8988T (cell line): ENCODE measurements around the gene TNRC18.

ENCODE experiments used
- DNase-seq: peaks from one replicate; pipeline ENCODE4 v3.0.0; 2011

Gene TNRC18

DNA sequence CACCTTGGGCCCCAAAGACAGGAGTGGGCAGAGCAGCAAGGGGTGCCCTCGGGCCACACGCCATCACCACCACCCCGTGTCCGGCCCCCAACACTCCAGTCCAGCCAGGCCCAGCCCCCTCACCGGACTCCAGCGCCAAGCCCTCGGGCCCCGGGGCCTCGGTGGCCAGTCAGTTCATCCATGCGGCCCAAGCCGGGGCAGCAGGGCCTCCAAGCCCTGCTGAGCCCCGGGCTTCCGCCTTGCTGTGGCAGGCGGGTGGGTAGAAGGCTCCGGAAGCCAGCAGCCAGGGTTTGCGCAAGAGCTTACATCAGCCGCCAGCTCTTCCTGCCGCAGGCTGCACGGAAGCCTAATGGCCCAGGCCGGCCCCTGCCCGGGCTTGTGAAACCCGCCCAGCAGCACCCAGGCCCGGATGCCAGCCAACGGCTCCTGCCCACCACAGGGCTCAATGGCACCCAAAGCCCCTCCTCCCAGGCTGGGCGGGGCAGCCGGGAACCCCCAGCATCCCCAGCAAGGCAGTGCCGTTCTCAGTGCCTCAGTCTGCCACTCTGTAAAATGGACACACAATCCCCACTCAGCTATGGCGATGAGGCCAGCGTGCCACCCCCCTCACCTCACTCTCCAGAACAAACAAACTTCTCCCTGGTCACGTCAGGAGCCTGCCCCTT is 26.5 kb downstream of the TNRC18 start:
- DNase-seq = peak; percentile 99

DNA sequence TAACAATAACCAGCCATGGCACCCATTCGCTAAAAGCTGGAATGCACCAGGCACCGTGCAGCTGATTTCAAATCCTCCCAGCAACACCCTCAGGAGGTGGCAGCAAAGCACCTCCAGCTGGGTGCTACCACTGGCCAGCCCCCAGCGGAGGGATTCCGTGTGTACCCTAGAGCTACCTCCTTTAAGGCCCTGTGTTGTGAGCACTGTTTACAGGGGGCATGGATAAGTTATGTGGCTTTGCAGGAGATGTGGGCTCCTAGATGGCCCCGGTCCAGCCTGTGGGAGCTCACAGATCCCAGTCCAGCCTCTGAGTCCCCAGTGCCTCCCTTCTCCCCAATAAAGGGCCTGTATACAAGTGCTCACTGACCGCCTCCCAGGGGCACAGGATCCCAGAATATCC is 27.1 kb downstream of the TNRC18 start:
- DNase-seq = no peak

DNA sequence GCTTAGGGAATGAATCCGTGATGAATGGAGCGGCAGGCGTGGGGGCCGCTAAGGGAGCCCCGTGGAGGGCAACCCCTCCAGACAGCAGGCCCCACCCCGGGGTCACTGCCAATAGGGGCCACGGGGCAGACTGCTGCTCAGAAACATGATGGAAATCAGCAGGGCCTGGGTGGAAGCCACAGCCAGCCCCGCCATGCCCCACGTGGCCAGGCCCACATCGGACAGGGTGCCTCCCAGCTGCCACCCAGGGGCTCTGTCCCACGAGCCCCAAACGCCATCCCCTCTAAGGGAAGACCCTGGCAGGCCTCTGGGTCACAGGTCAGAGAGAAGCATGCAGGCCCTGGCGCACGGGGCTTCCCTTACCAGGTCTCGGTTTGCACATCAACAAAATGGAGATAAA is 28.4 kb downstream of the TNRC18 start:
- DNase-seq = no peak

DNA sequence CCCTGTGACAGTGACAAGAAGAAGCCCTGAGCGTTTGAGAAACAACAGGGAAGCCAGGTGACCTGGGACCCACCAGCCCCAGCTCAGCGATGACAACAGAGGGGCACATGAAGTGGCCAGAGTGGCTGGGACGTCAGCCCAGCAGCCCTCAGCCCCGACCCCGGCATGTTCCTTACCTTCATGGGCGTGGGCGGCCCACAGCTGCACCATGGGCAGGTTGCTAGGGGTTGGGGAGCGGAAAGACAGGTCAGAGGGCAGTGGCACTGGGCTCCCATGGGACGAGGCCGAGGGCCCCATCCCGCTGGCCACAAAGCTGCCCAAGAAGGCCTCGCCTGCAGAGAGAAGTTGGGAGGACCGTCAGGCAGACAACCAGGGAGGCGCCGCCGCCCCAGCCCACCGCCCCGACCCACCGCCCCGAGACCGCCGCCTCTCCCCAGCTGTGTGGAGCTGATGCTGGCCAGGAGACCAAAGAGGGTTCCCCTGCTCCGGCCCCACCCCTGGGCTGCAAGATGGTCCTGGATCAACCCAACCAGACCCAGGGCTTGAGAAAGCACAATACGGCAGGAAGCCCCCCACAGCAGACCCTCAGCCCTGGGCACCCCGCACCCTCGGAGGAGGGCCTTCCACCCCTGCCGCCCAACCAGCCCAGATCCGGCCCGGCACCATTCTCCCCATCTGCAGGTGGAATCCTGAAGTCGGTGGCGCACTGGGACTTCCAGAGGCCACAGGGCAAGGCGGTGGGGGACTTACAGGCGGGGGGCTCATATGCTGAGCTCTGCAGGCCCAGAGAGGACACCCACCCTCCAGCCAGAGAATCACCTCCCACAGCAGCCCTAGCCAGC is 29.1 kb downstream of the TNRC18 start:
- no peak for DNase-seq

DNA sequence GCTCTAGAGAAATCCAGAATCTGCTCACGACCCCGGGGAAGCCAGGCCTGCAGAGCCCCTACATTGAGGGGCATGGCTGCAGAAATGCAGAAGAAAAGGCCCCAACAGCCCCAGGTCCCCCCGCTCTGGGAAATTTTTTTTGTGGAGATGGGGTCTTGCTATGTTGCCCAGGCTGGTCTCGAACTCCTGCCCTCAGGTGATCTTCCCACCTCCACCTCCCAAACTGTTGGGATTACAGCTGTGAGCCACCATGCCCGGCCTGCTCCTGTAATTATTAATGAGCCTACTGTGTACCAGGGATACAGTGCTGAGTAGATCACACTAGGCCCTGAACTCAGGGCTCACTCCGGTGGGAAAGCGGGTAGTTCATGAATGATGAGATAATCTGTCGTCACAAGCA is 29.9 kb downstream of the TNRC18 start:
- DNase-seq = no peak

DNA sequence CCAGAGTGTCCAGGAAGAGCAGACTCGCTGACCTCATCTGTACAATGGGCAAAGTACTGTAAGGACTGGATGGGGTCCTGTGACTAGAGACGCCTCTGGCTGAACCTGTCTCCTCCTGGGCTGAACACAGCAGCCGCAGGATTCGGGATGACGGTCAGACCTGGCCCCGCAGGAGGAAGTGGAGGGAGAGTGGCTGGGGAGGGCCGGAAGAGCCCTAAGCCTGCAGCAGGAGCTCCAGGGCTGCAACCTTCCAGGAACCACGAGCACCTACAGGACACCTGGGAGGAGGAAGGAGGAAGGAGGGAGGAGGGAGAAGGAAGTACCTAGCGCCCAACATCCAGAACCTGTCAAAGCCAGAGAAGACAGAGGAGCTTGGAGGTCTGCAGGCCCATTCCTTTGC is 30.3 kb downstream of the TNRC18 start:
- DNase-seq = no peak

DNA sequence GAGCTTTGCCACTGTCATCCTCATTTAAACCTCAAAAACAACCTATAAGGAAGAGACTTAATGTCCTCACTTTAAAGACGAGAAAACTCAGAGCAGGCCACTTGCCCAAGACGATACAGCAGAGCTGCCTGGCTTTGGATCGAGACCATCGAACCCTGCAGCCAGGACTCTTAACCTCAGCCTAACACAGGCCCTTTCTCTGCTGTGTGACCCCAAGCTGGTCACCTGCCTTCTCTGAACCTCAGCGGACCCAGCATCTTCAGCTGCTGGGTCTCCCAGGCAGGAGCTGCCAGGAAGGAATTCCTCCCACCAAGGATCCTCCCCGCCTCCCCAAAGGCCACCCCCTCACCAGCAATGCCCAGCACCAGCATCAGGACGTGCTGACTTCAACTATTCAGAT is 32.7 kb downstream of the TNRC18 start:
- no peak for DNase-seq

DNA sequence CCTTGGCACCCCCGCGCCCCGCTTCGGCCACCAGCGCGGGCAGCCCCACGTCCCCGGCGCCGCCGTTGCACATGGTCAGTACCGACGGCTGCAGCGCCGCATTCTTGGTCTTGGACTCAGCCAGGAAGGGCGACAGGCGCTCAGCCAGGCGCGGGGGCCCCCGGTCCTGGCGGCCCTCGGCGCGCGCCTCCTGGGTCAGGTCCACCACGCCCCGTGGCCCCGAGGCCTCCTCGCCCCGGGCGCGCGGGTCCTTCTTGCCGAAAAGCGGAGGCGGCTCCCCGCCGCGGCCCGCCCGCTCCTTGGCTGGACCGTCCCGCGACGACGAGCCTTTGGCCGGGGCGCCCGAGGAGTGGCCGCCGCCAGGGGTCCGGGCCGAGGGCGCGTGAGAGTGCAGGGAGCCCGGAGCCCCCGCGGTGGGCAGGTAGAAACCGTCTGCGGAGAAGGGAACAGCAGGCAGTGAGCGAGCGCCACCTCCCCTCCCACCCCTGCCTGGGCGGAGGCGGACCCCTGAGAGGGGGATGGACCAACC is 34.7 kb downstream of the TNRC18 start:
- no peak for DNase-seq

DNA sequence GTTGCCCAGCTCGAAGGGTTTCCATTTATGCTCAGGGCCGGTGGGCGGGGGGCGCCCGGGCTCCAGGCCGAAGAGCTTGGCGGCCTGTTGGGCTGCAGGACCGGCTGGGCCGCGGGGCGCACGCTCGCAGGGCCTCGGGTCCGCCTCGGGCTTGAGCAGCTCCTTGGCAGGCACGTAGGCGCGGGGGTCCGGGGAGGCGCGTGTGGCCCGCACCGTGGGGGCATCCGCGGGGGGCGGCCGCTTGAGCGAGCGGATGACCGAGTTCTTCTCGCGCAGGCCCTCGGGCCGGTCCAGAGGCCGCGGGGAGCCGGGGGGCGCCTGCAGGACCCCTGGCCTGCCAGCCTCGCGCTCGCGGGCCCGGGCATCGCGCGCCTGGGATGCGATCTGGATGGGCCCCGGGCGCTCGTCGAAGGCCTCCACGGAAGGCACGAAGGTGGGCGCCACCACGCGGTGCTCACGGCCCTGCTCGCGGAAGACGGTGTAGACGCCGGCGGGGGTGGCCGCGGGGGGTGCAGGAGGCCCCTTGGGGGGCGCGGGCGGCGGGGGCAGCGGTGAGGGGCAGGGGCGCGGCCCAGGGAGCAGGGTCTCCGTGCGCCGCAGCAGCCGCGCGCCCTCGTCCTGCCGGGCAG is 35.2 kb downstream of the TNRC18 start:
- DNase-seq = no peak

DNA sequence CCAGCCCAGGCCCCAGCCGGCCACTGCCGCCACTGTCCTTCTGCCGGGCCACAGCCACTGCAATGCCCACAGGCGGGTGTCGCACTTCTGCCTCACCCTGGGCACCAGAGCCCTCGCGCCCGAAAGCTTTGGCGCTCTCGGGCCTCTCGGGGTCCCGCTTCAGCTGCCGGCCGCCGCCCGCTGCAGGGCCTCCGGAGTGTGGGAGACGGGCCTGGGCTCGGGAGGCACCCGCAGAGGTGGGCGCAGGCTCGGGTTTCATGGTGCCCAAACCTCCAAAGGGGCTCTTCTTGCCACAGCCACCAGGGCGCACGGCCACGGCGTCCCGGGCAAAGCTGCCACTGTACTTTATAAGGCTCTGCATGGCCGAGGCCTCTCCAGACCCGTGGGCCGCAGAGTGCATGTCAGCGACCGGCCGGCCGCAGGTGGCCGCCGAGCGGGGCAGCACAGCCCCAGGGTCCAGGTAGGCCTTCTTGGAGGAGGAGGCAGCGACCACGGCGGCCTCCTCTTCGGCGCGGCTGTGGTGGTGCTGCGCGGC is 35.9 kb downstream of the TNRC18 start:
- DNase-seq = no peak

DNA sequence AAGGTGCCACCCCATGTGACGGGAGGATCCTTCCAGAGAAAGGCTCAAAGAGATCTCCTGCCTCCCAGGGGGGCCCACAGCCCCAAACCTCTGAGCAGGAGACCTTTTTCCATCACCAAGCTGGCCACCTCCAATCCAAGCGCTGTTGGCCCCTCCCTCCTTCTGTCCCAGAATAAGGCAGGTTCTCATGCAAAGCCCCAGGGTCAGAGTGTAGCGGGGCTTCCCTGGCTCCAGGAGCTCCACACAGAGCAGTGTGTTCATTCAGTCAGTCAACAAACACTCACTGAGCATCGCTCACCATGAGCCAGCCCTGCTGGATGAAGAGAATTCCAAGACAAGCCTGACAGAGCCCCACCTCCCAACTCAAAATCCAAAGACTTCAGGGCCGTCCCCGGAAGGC is 39.0 kb downstream of the TNRC18 start:
- DNase-seq = peak; percentile 25

DNA sequence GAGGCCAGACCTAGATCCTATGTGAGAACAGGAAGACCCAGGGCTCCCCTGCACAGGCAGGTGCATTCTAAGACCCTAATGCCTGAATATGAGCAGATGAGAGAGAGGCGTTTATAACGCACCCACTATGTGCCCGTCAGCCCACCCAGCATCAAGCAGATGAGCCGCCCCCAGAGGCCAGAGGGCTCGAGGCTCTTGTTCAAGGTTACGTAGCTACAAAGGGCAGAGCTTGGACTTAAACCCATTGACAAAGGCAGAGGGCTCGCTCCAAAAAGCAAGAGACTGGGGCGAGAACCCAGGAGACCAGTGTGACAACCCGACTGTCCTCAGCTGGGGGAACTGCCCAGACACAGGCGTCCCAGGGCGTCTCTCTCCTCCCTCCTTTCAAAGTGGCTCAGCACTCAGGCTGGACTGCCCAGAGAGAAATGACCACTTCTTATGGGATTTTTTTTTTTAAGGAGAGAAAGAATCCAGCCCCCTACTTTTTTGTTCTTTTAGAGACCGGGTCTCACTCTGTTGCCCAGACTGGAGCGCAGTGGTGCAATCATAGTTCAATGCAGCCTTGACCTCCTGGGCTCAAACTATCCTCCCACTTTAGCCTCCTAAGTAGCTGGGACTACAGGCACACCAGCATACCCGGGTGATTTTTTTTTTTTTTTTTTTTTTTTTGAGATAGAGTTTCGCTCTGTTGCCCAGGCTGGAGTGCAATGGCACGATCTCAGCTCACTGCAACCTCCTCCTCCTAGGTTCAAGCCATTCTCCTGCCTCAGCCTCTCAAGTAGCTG is 40.1 kb downstream of the TNRC18 start:
- no peak for DNase-seq

DNA sequence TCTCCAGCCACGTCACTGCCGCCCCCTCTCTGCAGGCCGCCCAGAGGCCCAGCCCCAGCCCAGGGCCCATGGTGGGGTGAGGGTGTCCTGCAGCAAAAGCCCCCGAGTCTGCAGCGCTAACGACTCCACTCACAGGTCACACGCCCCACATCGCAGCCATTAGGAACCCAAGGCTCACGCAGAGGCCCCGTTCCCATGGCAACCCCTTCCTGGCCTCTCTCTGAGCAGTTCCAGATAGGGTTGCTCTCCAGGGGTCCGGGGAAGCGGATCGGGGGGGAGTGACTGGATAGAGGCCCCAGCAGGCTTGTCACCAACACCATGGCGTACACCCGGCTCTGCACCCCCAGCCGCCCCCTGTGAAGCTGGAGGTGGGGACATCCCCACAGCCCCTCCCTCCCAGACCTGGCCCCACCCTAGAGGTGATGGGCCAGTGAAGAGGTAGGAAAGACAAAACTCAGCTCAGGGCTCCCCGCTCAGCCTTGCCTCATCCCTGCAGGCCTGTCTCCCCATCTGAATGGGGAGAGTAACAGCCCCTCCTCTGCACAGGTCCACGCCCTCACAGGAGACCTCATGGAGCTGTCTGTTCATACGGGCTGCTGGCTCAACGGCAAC is 41.2 kb downstream of the TNRC18 start:
- no peak for DNase-seq

DNA sequence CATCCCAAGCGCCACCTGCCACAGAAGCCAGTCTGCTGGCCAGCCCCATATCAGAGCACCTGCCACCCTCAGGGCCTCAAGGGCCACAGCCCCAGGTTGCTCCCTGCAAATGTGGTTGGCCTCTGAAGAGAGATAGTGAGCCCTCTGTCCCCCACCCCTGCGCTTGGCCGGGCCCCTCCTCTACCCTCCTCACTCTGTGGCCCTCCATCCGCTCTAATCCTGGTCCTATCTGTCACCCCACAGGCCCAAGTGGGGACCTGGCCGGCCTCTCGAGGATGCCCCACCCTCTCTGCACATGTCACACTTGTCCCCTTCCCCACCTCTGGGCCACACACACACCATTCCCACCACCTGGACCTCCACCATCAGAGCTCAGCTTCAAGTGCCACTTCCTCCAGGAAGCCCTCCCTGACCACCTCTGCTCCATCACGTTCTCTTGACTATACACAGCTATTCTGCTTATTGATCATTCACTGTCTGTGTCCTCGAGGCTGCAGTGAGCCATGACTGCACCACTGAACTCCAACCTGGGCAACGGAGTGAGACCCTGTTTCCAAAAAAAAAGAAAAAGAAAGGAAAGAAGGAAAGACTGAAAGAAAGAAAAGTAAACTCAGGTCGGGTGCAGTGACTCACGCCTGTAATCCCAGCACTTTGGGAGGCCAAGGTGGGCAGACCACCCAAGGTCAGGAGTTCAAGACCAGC is 42.4 kb downstream of the TNRC18 start:
- DNase-seq = no peak

DNA sequence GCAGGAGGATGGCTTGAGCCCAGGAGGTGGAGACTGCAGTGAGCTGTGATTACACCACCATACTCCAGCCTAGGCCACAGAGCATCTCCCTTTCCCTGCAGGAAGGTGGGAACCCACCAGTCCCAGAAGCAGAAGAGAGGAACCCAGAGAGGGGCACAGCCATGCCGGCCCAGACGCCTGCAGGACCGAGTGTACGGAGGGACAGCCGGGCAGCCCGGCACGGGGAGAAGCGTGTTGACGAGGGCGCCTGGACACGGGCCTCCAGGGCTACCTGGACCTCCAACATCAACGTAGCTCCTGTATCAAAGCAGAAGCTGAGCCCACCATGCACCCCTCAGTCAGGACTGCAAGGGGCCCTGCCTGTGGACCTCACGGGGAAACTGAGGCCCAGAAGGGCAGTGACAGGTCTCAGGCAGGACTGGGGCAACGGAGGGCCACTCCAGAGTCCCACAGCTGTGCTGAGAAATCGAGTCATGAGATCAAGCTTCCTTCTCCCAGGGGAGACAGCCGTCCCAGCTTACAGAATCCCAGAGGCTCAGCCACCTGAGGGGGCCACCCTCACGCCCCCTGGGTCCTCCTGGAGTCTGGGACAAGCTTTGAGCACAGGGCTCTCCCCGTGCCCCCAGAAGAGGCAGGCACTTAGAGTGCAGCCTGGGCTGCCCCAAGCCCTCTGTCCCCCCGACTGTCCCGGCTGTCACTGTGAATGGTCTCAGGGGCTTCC is 43.1 kb downstream of the TNRC18 start:
- DNase-seq = no peak

DNA sequence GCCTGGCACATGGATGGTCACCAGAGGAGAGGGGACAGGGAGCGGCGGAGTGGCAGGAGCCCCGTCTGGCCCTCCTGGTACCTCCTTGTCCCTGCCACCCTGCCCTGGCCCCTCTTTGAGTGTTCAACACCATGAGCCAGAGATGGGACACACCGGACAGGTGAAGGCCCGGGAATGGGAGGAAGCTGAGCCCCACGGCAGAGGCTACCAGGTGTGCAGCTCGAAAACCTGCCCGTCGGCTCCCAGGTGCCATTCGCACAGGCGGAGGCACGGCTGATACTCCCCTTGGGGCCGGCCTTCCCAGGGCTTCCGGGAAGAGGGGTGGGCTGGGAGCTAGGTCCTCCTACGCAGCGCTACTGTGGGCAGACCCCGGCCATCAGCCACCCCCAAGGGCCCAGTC is 44.1 kb downstream of the TNRC18 start:
- DNase-seq = no peak

DNA sequence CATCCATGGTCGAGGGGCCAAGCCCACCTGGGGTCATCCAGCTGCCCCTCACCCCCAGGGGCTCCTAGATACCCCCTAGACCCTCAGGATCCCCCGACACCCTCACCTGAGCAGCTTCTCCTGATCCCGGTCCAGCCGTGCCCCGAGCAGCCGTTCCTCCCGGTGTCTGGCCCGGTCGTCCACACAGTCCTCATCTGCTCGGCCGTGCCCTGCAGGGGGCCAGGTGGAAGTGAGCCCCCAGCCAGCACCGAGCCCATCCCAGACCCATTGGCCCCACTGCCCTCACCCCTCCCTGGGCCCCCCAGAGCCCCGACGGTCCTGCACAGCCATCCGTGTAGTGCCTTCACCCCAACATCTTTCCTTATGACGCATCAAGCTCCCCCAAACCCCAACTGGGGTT is 45.8 kb downstream of the TNRC18 start:
- no peak for DNase-seq

DNA sequence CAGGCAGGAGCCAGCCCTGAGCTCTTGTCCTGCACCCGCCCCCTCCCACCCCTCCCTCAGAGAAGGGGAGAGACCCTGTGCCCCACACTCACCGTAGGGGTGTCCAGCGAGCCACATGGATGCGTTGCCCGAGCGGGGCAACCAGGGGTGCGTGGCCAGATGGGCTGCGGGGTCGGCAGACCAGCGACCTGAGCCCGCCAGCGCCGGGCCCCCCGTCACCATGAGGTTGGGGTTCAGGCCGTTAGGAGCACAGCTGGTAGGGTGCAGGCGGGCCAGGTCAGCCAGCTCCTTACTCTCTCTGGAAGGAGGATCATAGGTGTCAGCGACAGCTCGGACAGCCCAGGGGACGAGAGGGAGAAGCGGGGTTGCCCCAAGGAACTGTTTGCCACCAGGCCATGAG is 46.4 kb downstream of the TNRC18 start:
- no peak for DNase-seq

DNA sequence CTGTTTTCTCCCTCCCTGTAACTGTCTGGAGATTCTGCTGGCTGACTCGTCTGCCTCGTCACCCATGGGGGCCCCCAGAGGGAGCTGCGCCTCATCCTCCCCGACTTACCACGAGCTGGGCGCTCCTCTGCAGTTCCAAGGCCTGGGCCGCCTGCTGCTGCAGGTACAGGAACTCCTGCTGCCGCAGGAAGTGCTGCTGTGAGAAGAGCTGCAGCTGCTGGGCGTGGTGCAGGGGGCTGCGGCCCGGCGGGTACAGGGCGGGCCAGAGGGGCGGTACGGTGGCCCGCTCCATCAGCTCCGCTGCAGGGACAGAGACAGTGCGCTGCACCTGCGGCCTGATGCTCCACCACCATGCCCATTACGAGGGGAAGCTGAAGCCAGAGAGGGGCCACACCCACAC is 47.7 kb downstream of the TNRC18 start:
- DNase-seq = no peak

DNA sequence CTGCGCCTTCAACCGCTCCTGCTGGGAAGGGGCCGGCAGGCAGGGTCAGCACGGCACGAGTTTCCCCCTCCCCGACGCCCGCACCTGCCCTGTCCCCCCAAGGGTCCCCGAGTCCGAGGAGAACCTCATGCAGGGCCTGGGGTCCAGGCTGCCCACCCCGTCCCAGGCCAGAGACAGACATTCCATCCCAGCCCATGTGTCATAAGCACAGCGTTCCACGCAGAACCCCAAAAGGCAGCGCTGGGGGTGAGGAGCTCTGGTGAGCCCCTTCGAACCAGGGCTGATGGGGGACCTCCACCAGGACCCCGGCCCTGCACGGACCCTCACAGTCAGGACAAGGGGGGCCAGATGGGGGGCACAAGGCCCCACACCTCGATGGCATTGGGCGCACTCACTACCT is 49.2 kb downstream of the TNRC18 start:
- DNase-seq = no peak

DNA sequence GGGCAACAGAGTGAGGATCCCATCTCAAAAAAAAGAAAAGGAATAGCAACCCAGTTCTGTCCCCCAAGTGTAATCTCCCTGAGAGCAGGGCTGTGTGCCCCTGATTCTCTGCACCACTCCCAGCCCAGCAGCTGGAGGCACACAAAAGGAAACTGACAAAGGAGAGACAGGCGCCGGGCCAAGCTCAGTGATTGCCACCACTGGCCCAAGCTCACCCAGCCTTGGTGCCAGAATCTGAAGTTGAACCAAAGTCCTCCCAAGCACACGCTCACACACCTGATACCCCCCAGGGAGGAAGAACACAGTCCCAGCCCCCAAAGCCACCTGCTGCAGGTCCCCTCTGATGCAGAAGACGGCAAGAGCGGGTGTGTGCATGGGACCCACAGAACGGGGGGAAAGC is 50.3 kb downstream of the TNRC18 start:
- no peak for DNase-seq
